OCI-LY7 (cell line): Measurements from ENCODE around the gene GLYR1. TPM values are rescaled to one million over a fixed set of nuclear protein-coding genes. Genes with fewer than 3 reads are reported as not detected.

Experiments used
- BruUV-seq: library from RNA; stranded (reverse); fragments of 400-500 nt; replicated peaks from 2 replicates; lab custom pipeline; 2021; lab: Mats Ljungman, UMichigan
- CTCF ChIA-PET: fragments of 300-600 bp; sonication (Branson Sonifier 250); formaldehyde crosslinking; loops from one replicate; lab custom pipeline; 2022; ENCODE audit warnings: antibody characterized with exemption; ENCODE audit not compliant: unreplicated experiment; lab: Charles Lee
- POLR2A ChIA-PET: fragments of 300-600 bp; sonication (Branson Sonifier 250); formaldehyde crosslinking; loops from one replicate; lab custom pipeline; 2022; ENCODE audit warnings: antibody characterized with exemption; lab: Charles Lee
- DNase-seq: peaks from one replicate; pipeline ENCODE4 v3.0.0-alpha.2; 2015; ENCODE audit warnings: low spot score
- H2AFZ ChIP-seq: fragments of 200-600 bp; sonication (generic), shearing (Covaris generic); 2 replicates; pipeline ENCODE4 v1.6.1; 2014; ENCODE audit warnings: mild to moderate bottlenecking, antibody characterized with exemption, low read length, moderate library complexity
- H3K27ac ChIP-seq: fragments of 200-600 bp; sonication (generic); 2 replicates; pipeline ENCODE4 v1.5.1; 2014; ENCODE audit warnings: mixed run types, low read depth, mild to moderate bottlenecking, moderate library complexity, low read length, inconsistent platforms; ENCODE audit not compliant: poor library complexity, severe bottlenecking
- H3K36me3 ChIP-seq: fragments of 200-600 bp; sonication (generic); 2 replicates; pipeline ENCODE4 v1.6.1; 2014; ENCODE audit warnings: mild to moderate bottlenecking, antibody characterized with exemption, low read length, moderate library complexity, mixed read lengths; ENCODE audit not compliant: insufficient read depth
- H3K4me1 ChIP-seq: fragments of 200-600 bp; sonication (generic); 2 replicates; pipeline ENCODE4 v1.5.1; 2014; ENCODE audit warnings: mild to moderate bottlenecking, low read length; ENCODE audit not compliant: insufficient read depth, poor library complexity, severe bottlenecking
- H3K4me2 ChIP-seq: fragments of 200-600 bp; sonication (generic); 2 replicates; pipeline ENCODE4 v1.6.1; 2014; ENCODE audit warnings: mild to moderate bottlenecking, low read length
- H3K4me3 ChIP-seq: fragments of 200-600 bp; sonication (generic); 2 replicates; pipeline ENCODE4 v1.5.1; 2014; ENCODE audit warnings: mild to moderate bottlenecking, low read depth, low read length; ENCODE audit not compliant: poor library complexity, severe bottlenecking
- H3K79me2 ChIP-seq: fragments of 200-600 bp; sonication (generic); 2 replicates; pipeline ENCODE4 v1.6.1; 2016; ENCODE audit warnings: low read depth, mild to moderate bottlenecking, low read length, moderate library complexity, mixed read lengths; ENCODE audit not compliant: insufficient read depth
- H3K9me2 ChIP-seq: fragments of 200-600 bp; sonication (generic); 2 replicates; pipeline ENCODE4 v1.6.1; 2016; ENCODE audit warnings: mild to moderate bottlenecking, low read length, mixed read lengths; ENCODE audit not compliant: insufficient read depth
- H3K9me3 ChIP-seq: fragments of 200-600 bp; sonication (generic); 2 replicates; pipeline ENCODE4 v1.6.1; 2014; ENCODE audit warnings: mild to moderate bottlenecking, mixed run types, low read length, mixed read lengths
- H4K20me1 ChIP-seq: fragments of 200-600 bp; sonication (generic); 2 replicates; pipeline ENCODE4 v1.6.1; 2014; ENCODE audit warnings: mild to moderate bottlenecking, antibody characterized with exemption, low read length, moderate library complexity, mixed read lengths; ENCODE audit not compliant: insufficient read depth
- CTCF ChIP-seq: fragments of 200-600 bp; sonication (generic); conservative IDR thresholded peaks from 2 replicates; pipeline ENCODE4 v1.5.1; 2014; ENCODE audit warnings: mild to moderate bottlenecking, antibody characterized with exemption, low read length, moderate library complexity, mixed read lengths
- EZH2phosphoT487 ChIP-seq: fragments of 200-600 bp; sonication (generic); IDR thresholded peaks from 2 replicates; pipeline ENCODE4 v1.6.1; 2018; ENCODE audit warnings: low read depth, borderline replicate concordance, mild to moderate bottlenecking, mixed run types, antibody characterized with exemption, low read length, moderate library complexity, mixed read lengths
- intact Hi-C: fragments of 100-400 bp; cut with micrococcal nuclease; formaldehyde crosslinking; loops from one replicate; pipeline ENCODE4 v1.10.0; 2022; ENCODE audit not compliant: unreplicated experiment
- total RNA-seq, 2 experiments: library from RNA; depleted of rRNA in 1 of 2; stranded (reverse); fragments of >200 nt in 1 of 2; shearing (Covaris generic) in 1 of 2; gene quantifications; 2 replicates each; pipeline ENCODE4 v1.2.3, GENCODE V29; 2014 to 2022

Gene GLYR1
- total RNA-seq, 2 experiments from 2014 or later = 48.4 to 113 TPM

GRCh38 chr16:4894276-4895150 lies 47.4 kb upstream of the GLYR1 start:
- Histone ChIP-seq H3K4me3 (no peak overlapping the region), H3K4me2 (no peak overlapping the region), H3K9me2 (no peaks in the 10 kb centered on the region), H2AFZ (no peak overlapping the region), H4K20me1 (no peaks in the 10 kb centered on the region), H3K36me3 (no peaks in the 10 kb centered on the region), H3K4me1 (no peaks in the 10 kb centered on the region), H3K79me2 (no peaks in the 10 kb centered on the region), H3K9me3 (no peaks in the 10 kb centered on the region), H3K27ac (no peak overlapping the region)
- intact Hi-C loops = no loop called here
- POLR2A ChIA-PET = no interaction called here
- no TSS peak for BruUV-seq
- no peak for DNase-seq
- CTCF ChIA-PET = no interaction called here
- TF ChIP-seq EZH2phosphoT487 (no peak), CTCF (no peak)

DNA sequence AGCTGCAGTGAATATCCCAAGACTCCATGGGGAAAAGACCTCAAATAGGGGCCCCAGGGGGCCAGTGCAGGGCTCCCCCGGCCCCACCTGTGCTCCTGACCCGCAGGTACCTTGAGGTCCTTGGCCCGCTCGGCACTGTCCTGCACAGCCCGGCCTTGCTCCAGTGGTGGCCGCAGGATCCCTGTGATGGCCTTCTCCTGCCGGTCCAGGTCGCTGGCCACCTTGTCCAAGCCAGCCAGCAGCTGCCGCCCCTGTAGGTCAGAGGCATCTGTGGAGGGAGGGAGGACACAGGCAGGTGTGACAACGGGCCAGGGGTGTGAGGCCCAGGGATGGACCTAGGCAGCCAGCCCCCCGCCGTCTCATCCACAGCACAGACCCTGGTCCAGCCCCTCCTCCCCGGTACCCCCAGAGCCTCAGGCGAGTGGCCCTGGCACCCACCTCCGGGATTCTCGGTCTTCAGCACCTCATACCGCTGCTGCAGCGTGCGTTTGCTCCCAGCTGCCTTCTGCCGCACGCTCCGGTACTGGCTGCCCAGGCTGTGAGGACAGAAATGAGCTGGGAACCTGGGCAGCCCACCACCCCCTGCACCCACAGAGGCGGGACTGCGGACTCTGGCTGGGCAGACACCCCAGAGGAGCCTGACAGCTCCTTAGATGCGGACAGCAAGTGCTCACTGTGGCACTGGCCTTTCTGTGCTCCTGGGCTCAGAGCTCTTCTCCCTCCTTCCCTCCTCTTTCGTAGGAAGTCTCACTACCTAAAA lies 46.2 kb upstream of the GLYR1 start:
- Histone ChIP-seq H3K4me3 (no peak overlapping the region), H2AFZ (no peak overlapping the region), H3K27ac (no peak overlapping the region), H4K20me1 (no peaks in the 10 kb centered on the region), H3K36me3 (no peaks in the 10 kb centered on the region), H3K4me2 (no peak overlapping the region), H3K9me2 (no peaks in the 10 kb centered on the region), H3K79me2 (no peaks in the 10 kb centered on the region), H3K9me3 (no peaks in the 10 kb centered on the region), H3K4me1 (no peaks in the 10 kb centered on the region)
- ChIA-PET CTCF (no interaction called here), POLR2A (no interaction called here)
- intact Hi-C loops = no loop called here
- no peak for TF ChIP-seq EZH2phosphoT487
- no peak for TF ChIP-seq CTCF
- no peak for DNase-seq
- BruUV-seq = no TSS peak
